Ishikawa (cell line): Measurements from ENCODE around the gene RSAD2.

Experiments
- CEBPB ChIP-seq: IDR thresholded peaks from 2 replicates; pipeline ENCODE4 v1.6.1; 2012
- CREB1 ChIP-seq: IDR thresholded peaks from 2 replicates; pipeline ENCODE4 v1.6.1; 2012; ENCODE audit warnings: low read depth
- EGR1 ChIP-seq: IDR thresholded peaks from 2 replicates; pipeline ENCODE4 v1.6.1; 2012
- EP300 ChIP-seq: IDR thresholded peaks from 2 replicates; pipeline ENCODE4 v1.6.1; 2012; ENCODE audit warnings: borderline replicate concordance
- FOXM1 ChIP-seq: IDR thresholded peaks from 2 replicates; pipeline ENCODE4 v1.6.1; 2012; ENCODE audit warnings: low read depth, borderline replicate concordance
- MAX ChIP-seq: IDR thresholded peaks from 2 replicates; pipeline ENCODE4 v1.6.1; 2012
- NFIC ChIP-seq: IDR thresholded peaks from 2 replicates; pipeline ENCODE4 v1.6.1; 2012
- RAD21 ChIP-seq: IDR thresholded peaks from 2 replicates; pipeline ENCODE4 v1.6.1; 2012; ENCODE audit warnings: low read depth
- REST ChIP-seq: IDR thresholded peaks from 2 replicates; pipeline ENCODE4 v1.6.1; 2012; ENCODE audit warnings: low read depth, mild to moderate bottlenecking
- TAF1 ChIP-seq: IDR thresholded peaks from 2 replicates; pipeline ENCODE4 v1.6.1; 2012; ENCODE audit warnings: low read depth, mild to moderate bottlenecking
- TCF12 ChIP-seq: IDR thresholded peaks from 2 replicates; pipeline ENCODE4 v1.6.1; 2012; ENCODE audit warnings: low read depth
- TEAD4 ChIP-seq: IDR thresholded peaks from 2 replicates; pipeline ENCODE4 v1.6.1; 2012
- USF1 ChIP-seq: IDR thresholded peaks from 2 replicates; pipeline ENCODE4 v1.6.1; 2012
- YY1 ChIP-seq: IDR thresholded peaks from 2 replicates; pipeline ENCODE4 v1.6.1; 2012; ENCODE audit warnings: low read depth
- ZBTB7A ChIP-seq: IDR thresholded peaks from 2 replicates; pipeline ENCODE4 v1.6.1; 2012; ENCODE audit warnings: low read depth

RSAD2 gene

GRCh38 chr2:6932828-6933227, 55.3 kb downstream of the RSAD2 start:
- TF ChIP-seq USF1, result no peak
- TF ChIP-seq FOXM1, result no peak
- no peak for TF ChIP-seq CEBPB
- TF ChIP-seq REST, result no peak
- no peak for TF ChIP-seq TCF12
- TF ChIP-seq RAD21, result no peak
- TF ChIP-seq ZBTB7A, result no peak
- TF ChIP-seq EP300, result no peak
- no peak for TF ChIP-seq YY1
- no peak for TF ChIP-seq TAF1
- TF ChIP-seq NFIC, result no peak
- TF ChIP-seq MAX, result no peak
- no peak for TF ChIP-seq CREB1
- TF ChIP-seq EGR1, result no peak
- TF ChIP-seq TEAD4, result no peak

GRCh38 chr2:6933911-6934310, 56.3 kb downstream of the RSAD2 start:
- TF ChIP-seq FOXM1 (no peak), TEAD4 (no peak), ZBTB7A (no peak), CREB1 (no peak), TAF1 (no peak), EGR1 (no peak), RAD21 (no peak), REST (no peak), MAX (no peak), YY1 (no peak), CEBPB (no peak), EP300 (no peak), USF1 (no peak)

GRCh38 chr2:6934345-6934744, 56.8 kb downstream of the RSAD2 start:
- TF ChIP-seq EP300, result no peak
- TF ChIP-seq NFIC, result no peak
- no peak for TF ChIP-seq TEAD4
- no peak for TF ChIP-seq REST
- TF ChIP-seq FOXM1, result no peak
- no peak for TF ChIP-seq MAX
- no peak for TF ChIP-seq ZBTB7A
- TF ChIP-seq CEBPB, result no peak
- TF ChIP-seq TAF1, result no peak
- TF ChIP-seq CREB1, result no peak
- no peak for TF ChIP-seq YY1
- no peak for TF ChIP-seq USF1
- no peak for TF ChIP-seq TCF12
